GM12878 (cell line): Measurements from ENCODE around the gene ACTL8. TPM values are rescaled to one million over a fixed set of nuclear protein-coding genes. Genes with fewer than 3 reads are reported as not detected.

Experiments used
- ATAC-seq: fragments of 200-7000 bp; cut with Tn5 transposase; 3 replicates; pipeline ENCODE4 v1.9.1; 2020; ENCODE audit warnings: mild to moderate bottlenecking, moderate library complexity
- BruUV-seq: library from RNA; stranded (reverse); fragments of 400-500 nt; replicated peaks from 2 replicates; lab custom pipeline; 2021; lab: Mats Ljungman, UMichigan
- CTCF ChIA-PET: fragments of 300-600 bp; sonication (Branson Sonifier 250); formaldehyde crosslinking; extraction: SDS; loops from one replicate; lab custom pipeline; 2021; ENCODE audit warnings: inconsistent platforms; lab: Yijun Ruan, JAX
- POLR2A ChIA-PET: fragments of 350-600 bp; formaldehyde crosslinking; extraction: SDS; loops from one replicate; lab custom pipeline; 2021; ENCODE audit warnings: inconsistent platforms; lab: Charles Lee
- RAD21 ChIA-PET: fragments of 300-600 bp; sonication (Branson Sonifier 250); formaldehyde crosslinking; loops from one replicate; lab custom pipeline; 2023; ENCODE audit warnings: antibody characterized with exemption; ENCODE audit not compliant: unreplicated experiment; lab: Charles Lee
- SMC1A ChIA-PET: fragments of 300-600 bp; sonication (Branson Sonifier 250); formaldehyde crosslinking; loops from one replicate; lab custom pipeline; 2023; ENCODE audit not compliant: unreplicated experiment, uncharacterized antibody; lab: Charles Lee
- DNase-seq: peaks from one replicate; pipeline ENCODE4 v3.0.0-alpha.2; 2011; ENCODE audit warnings: low read depth, low spot score
- FAIRE-seq: peaks from 3 replicates; lab custom pipeline; 2011; peaks lifted over from hg19 to GRCh38; lab: Jason Lieb, UNC
- H2AFZ ChIP-seq: 2 replicates; pipeline ENCODE4 v1.6.0; 2011; ENCODE audit warnings: low read depth, low read length, control low read depth; ENCODE audit not compliant: control insufficient read depth
- H3K27ac ChIP-seq: 2 replicates; pipeline ENCODE4 v1.5.1; 2011; ENCODE audit warnings: control low read depth; ENCODE audit not compliant: control insufficient read depth, insufficient read depth
- H3K27me3 ChIP-seq, 2 experiments: replicated peaks in 1 of 2; 2 replicates each; pipeline versions ENCODE4 v1.6.0 to v1.6.1; 2011; ENCODE audit warnings: low read length in 1 of 2; ENCODE audit not compliant: control insufficient read depth in 2 of 2, insufficient read depth in 2 of 2
- H3K36me3 ChIP-seq, 2 experiments: 2 replicates each; pipeline ENCODE4 v1.5.1; 2011; ENCODE audit warnings: low read length in 1 of 2; ENCODE audit not compliant: control insufficient read depth in 2 of 2, insufficient read depth in 2 of 2
- H3K4me1 ChIP-seq: 2 replicates; pipeline ENCODE4 v1.6.1; 2011; ENCODE audit warnings: mild to moderate bottlenecking, low read length, moderate library complexity, mixed read lengths; ENCODE audit not compliant: control insufficient read depth, insufficient read depth
- H3K4me2 ChIP-seq: 2 replicates; pipeline ENCODE4 v1.6.0; 2011; ENCODE audit warnings: control low read depth; ENCODE audit not compliant: control insufficient read depth, insufficient read depth
- H3K4me3 ChIP-seq: fragments of 200-600 bp; sonication (generic); 2 replicates; pipeline ENCODE4 v1.5.1; 2016
- H3K79me2 ChIP-seq: 2 replicates; pipeline ENCODE4 v1.6.0; 2011; ENCODE audit warnings: low read length; ENCODE audit not compliant: control insufficient read depth, insufficient read depth
- H3K9ac ChIP-seq: 2 replicates; pipeline ENCODE4 v1.8.0; 2011; ENCODE audit warnings: low read length, control low read depth, mixed read lengths; ENCODE audit not compliant: control insufficient read depth, insufficient read depth
- H3K9me3 ChIP-seq: replicated peaks from 3 replicates; pipeline ENCODE4 v1.5.1; 2011; ENCODE audit warnings: mild to moderate bottlenecking, low read length; ENCODE audit not compliant: control insufficient read depth, insufficient read depth
- H4K20me1 ChIP-seq: 2 replicates; pipeline ENCODE4 v1.6.0; 2011; ENCODE audit not compliant: control insufficient read depth, insufficient read depth
- CBX5 ChIP-seq: sonication (generic); IDR thresholded peaks from 2 replicates; pipeline ENCODE4 v1.6.1; 2016; ENCODE audit warnings: low read depth, moderate library complexity, mild to moderate bottlenecking, inconsistent platforms
- ESRRA ChIP-seq: IDR thresholded peaks from 2 replicates; pipeline ENCODE4 v1.6.1; 2012; ENCODE audit warnings: mild to moderate bottlenecking, low read length, improper control_type of control experiment
- HDAC6 ChIP-seq: fragments of 200-600 bp; sonication (generic); IDR thresholded peaks from one replicate; pipeline ENCODE4 v1.8.0; 2017; ENCODE audit warnings: antibody characterized with exemption; ENCODE audit not compliant: unreplicated experiment
- IKZF2 ChIP-seq, 2 experiments: fragments of 450-650 bp; IDR thresholded peaks; 2 replicates each; pipeline ENCODE4 v1.6.1; 2017; ENCODE audit warnings: mild to moderate bottlenecking in 2 of 2, moderate library complexity in 2 of 2
- MYB ChIP-seq: fragments of 150-350 bp; IDR thresholded peaks from 2 replicates; pipeline ENCODE4 v1.6.1; 2014; ENCODE audit warnings: mild to moderate bottlenecking, low read depth, low read length, borderline replicate concordance
- NFYB ChIP-seq: IDR thresholded peaks from 2 replicates; pipeline ENCODE4 v1.6.1; 2011; ENCODE audit warnings: low read depth, mild to moderate bottlenecking, low read length, improper control_type of control experiment, moderate library complexity; ENCODE audit not compliant: insufficient read depth
- PML ChIP-seq: IDR thresholded peaks from 2 replicates; pipeline ENCODE4 v1.6.1; 2012; ENCODE audit warnings: low read length, inconsistent platforms
- SMAD5 ChIP-seq: IDR thresholded peaks from 2 replicates; pipeline ENCODE4 v1.6.1; 2016; ENCODE audit warnings: antibody characterized with exemption, low read depth
- TBL1XR1 ChIP-seq: IDR thresholded peaks from 2 replicates; pipeline ENCODE4 v1.6.1; 2012; ENCODE audit warnings: low read depth, low read length, improper control_type of control experiment
- TCF3 ChIP-seq: IDR thresholded peaks from 2 replicates; pipeline ENCODE4 v1.6.1; 2012; ENCODE audit warnings: low read depth, mild to moderate bottlenecking, low read length, borderline replicate concordance; ENCODE audit not compliant: insufficient read depth
- WGBS: methylation state at CpG from one replicate; pipeline ENCODE4 v1.1.6; 2016; ENCODE audit warnings: low lambda C conversion rate; ENCODE audit not compliant: insufficient replicate concordance, insufficient coverage; ENCODE audit errors: missing lambda C conversion rate; 5-methylcytosine and 5-hydroxymethylcytosine counted together
- in situ Hi-C: fragments of 300-500 bp; cut with MboI; formaldehyde crosslinking; loops from 9 replicates; pipeline ENCODE4 v1.14.3; 2018; ENCODE audit warnings: mixed read lengths
- intact Hi-C: fragments of 100-400 bp; cut with micrococcal nuclease; formaldehyde crosslinking; loops from one replicate; pipeline ENCODE4 v1.14.2; 2022; ENCODE audit not compliant: unreplicated experiment
- polyA plus RNA-seq, 11 experiments: library from polyadenylated mRNA; depleted of rRNA in 4 of 11; unstranded in 6 of 11; stranded (reverse) in 5 of 11; fragments of >200 nt; fragmentation: Nextera tagmentation in 4 of 11; fragmentation: Illumina TruSeq in 1 of 11; extraction: Ambion mirVana in 4 of 11; extraction: Trizol in 1 of 11; gene quantifications; 1 replicate in 1 of 11; 2 replicates in 10 of 11; pipeline versions ENCODE4 v1.2.1 to v1.2.3, GENCODE V29; 2011 to 2016; ENCODE audit warnings: inconsistent platforms in 2 of 11, missing spikeins in 2 of 11, low read depth in 1 of 11
- total RNA-seq, 4 experiments: library from RNA; depleted of rRNA in 3 of 4; stranded (reverse); fragments of >200 nt in 3 of 4; fragmentation: Illumina TruSeq in 1 of 4; extraction: Trizol in 1 of 4; gene quantifications; 2 replicates each; pipeline versions ENCODE4 v1.2.1 to v1.2.3, GENCODE V29; 2013 to 2021
- TF ChIP-seq, protein P1 (sequence below): fragments of 450-650 bp; IDR thresholded peaks from 2 replicates; pipeline ENCODE4 v1.6.1; 2017; ENCODE audit warnings: mild to moderate bottlenecking
- TF ChIP-seq, protein P2 (sequence below): IDR thresholded peaks from 2 replicates; pipeline ENCODE4 v1.6.1; 2012; ENCODE audit warnings: low read depth, low read length, improper control_type of control experiment
- TF ChIP-seq, protein P3 (sequence below): fragments of 150-350 bp; IDR thresholded peaks from 2 replicates; pipeline ENCODE4 v1.6.1; 2016; ENCODE audit warnings: low read depth, low read length

The ACTL8 gene
- total and polyA plus RNA-seq, 10 of the 15 experiments (the other 5 are each of a cell fraction or from before 2014, with no cell fraction given): 0.05 to 0.27 TPM; not detected in 8

DNA sequence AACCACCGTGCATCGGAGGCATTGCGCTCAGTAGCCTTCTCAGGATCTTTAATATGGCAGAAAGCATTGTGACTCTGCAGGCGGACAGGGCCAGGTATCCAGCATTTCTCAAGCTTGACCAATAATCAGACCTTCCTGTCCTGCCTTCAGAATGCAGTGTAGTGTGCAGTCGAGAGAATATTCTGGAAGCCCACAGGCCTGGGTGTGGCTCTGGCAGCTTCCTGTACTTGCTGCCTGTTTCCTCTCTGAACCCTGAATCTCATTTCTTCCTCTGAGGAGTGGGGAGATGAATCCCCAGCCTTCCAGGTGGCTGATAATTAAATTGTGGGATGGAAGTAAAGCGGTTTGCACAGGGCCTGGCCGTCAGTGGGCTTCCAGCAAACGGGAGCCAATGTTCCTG, 42.3 kb downstream of the ACTL8 start:
- no peaks in the 10 kb centered on the region for H3K36me3 ChIP-seq
- no peaks in the 10 kb centered on the region for H3K79me2 ChIP-seq
- H3K9ac ChIP-seq: no peak overlapping the region
- no peaks in the 10 kb centered on the region for H4K20me1 ChIP-seq
- no peaks in the 10 kb centered on the region for H3K9me3 ChIP-seq
- H2AFZ ChIP-seq: no peak overlapping the region
- H3K4me3 ChIP-seq: no peak overlapping the region
- BruUV-seq: no TSS peak
- H3K27me3 ChIP-seq: peaks cover 3 to 6% of the 10 kb centered on the region in 2 experiments; a peak in 3 of 4 replicates
- 44% methylated on average over 8 of the region's 8 CpGs for WGBS
- no peaks in the 10 kb centered on the region for H3K4me1 ChIP-seq
- ATAC-seq: no peak
- in situ Hi-C loops: no loop called here
- TF ChIP-seq NFYB (no peak), PML (no peak), MYB (no peak), SMAD5 (no peak), TCF3 (no peak), CBX5 (no peak), ESRRA (no peak), TBL1XR1 (no peak), IKZF2 (IDR thresholded peaks at IDR 0.05) (no peak), HDAC6 (no peak)
- TF ChIP-seq, protein P1, sequence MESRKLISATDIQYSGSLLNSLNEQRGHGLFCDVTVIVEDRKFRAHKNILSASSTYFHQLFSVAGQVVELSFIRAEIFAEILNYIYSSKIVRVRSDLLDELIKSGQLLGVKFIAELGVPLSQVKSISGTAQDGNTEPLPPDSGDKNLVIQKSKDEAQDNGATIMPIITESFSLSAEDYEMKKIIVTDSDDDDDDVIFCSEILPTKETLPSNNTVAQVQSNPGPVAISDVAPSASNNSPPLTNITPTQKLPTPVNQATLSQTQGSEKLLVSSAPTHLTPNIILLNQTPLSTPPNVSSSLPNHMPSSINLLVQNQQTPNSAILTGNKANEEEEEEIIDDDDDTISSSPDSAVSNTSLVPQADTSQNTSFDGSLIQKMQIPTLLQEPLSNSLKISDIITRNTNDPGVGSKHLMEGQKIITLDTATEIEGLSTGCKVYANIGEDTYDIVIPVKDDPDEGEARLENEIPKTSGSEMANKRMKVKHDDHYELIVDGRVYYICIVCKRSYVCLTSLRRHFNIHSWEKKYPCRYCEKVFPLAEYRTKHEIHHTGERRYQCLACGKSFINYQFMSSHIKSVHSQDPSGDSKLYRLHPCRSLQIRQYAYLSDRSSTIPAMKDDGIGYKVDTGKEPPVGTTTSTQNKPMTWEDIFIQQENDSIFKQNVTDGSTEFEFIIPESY: no peak
- TF ChIP-seq, protein P2, sequence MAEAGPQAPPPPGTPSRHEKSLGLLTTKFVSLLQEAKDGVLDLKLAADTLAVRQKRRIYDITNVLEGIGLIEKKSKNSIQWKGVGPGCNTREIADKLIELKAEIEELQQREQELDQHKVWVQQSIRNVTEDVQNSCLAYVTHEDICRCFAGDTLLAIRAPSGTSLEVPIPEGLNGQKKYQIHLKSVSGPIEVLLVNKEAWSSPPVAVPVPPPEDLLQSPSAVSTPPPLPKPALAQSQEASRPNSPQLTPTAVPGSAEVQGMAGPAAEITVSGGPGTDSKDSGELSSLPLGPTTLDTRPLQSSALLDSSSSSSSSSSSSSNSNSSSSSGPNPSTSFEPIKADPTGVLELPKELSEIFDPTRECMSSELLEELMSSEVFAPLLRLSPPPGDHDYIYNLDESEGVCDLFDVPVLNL: no peak
- TF ChIP-seq, protein P3, sequence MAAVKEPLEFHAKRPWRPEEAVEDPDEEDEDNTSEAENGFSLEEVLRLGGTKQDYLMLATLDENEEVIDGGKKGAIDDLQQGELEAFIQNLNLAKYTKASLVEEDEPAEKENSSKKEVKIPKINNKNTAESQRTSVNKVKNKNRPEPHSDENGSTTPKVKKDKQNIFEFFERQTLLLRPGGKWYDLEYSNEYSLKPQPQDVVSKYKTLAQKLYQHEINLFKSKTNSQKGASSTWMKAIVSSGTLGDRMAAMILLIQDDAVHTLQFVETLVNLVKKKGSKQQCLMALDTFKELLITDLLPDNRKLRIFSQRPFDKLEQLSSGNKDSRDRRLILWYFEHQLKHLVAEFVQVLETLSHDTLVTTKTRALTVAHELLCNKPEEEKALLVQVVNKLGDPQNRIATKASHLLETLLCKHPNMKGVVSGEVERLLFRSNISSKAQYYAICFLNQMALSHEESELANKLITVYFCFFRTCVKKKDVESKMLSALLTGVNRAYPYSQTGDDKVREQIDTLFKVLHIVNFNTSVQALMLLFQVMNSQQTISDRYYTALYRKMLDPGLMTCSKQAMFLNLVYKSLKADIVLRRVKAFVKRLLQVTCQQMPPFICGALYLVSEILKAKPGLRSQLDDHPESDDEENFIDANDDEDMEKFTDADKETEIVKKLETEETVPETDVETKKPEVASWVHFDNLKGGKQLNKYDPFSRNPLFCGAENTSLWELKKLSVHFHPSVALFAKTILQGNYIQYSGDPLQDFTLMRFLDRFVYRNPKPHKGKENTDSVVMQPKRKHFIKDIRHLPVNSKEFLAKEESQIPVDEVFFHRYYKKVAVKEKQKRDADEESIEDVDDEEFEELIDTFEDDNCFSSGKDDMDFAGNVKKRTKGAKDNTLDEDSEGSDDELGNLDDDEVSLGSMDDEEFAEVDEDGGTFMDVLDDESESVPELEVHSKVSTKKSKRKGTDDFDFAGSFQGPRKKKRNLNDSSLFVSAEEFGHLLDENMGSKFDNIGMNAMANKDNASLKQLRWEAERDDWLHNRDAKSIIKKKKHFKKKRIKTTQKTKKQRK: no peak
- TF ChIP-seq, all 136 proteins: peak for 0
- POLR2A ChIA-PET: no interaction called here
- SMC1A ChIA-PET: no interaction called here
- no peak overlapping the region for H3K27ac ChIP-seq
- CTCF ChIA-PET: interaction anchor here (1.2 kb wide), 1 partner anchor 31 kb away, joined by 3 read pairs; no protein-coding TSS in a partner anchor
- DNase-seq (no peak), FAIRE-seq (no peak)
- RAD21 ChIA-PET: no interaction called here
- H3K4me2 ChIP-seq: no peak overlapping the region
- intact Hi-C loops: no loop called here
